Gastrocnemius medialis (tissue), 4 donors: ENCODE data around the gene PLIN5. TPM values are rescaled to one million over a fixed set of nuclear protein-coding genes. Genes with fewer than 3 reads are reported as not detected.

Source experiments
- ATAC-seq, 2 donors: fragments of 150-250 bp; one replicate each; pipeline ENCODE4 v1.9.1; 2016
- DNase-seq, 2 donors: peaks; one replicate each; pipeline ENCODE4 v3.0.0-alpha.2; 2019
- H3K27ac ChIP-seq, 4 donors: fragments of 200-600 bp; sonication (generic); 1 replicate in 1 of 4; 2 replicates in 3 of 4; pipeline ENCODE4 v1.5.1; 2016 to 2018; ENCODE audit warnings: mild to moderate bottlenecking in 2 of 4, moderate library complexity in 1 of 4
- H3K27me3 ChIP-seq, 3 donors: fragments of 200-600 bp; sonication (generic) in 2 of 3; 1 replicate in 1 of 3; 2 replicates in 2 of 3; pipeline versions ENCODE4 v1.5.1 to v1.6.0; 2016 to 2019; ENCODE audit warnings: mild to moderate bottlenecking in 1 of 3, moderate library complexity in 1 of 3
- H3K36me3 ChIP-seq, 2 donors: fragments of 200-600 bp; sonication (generic) in 1 of 2; one replicate each; pipeline ENCODE4 v1.5.1; 2017 to 2018
- H3K4me1 ChIP-seq, 2 donors: fragments of 200-600 bp; sonication (generic) in 1 of 2; one replicate each; pipeline ENCODE4 v1.5.1; 2016 to 2017; ENCODE audit warnings: mild to moderate bottlenecking in 2 of 2
- H3K4me3 ChIP-seq, 4 donors: fragments of 200-600 bp; sonication (generic) in 3 of 4; 1 replicate in 1 of 4; 2 replicates in 3 of 4; pipeline ENCODE4 v1.5.1; 2016 to 2019; ENCODE audit warnings: mild to moderate bottlenecking in 2 of 4
- H3K9me3 ChIP-seq, 3 donors: fragments of 200-600 bp; sonication (generic) in 2 of 3; 1 replicate in 1 of 3; 2 replicates in 2 of 3; pipeline ENCODE4 v1.5.1; 2016 to 2019
- CTCF ChIP-seq, 5 experiments: fragments of 450-650 bp in 3 of 5; fragments of 200-600 bp in 2 of 5; sonication (generic) in 2 of 5; IDR thresholded peaks in 4 of 5; conservative IDR thresholded peaks in 1 of 5; 1 replicate in 4 of 5; 2 replicates in 1 of 5; pipeline ENCODE4 v1.5.1; 2016 to 2019; ENCODE audit warnings: antibody characterized with exemption in 5 of 5, mild to moderate bottlenecking in 3 of 5, moderate library complexity in 3 of 5
- POLR2A ChIP-seq, 2 donors: fragments of 450-650 bp; IDR thresholded peaks; one replicate each; pipeline ENCODE4 v1.6.1; 2017; ENCODE audit warnings: antibody characterized with exemption in 2 of 2, mild to moderate bottlenecking in 2 of 2, moderate library complexity in 2 of 2
- in situ Hi-C, 4 donors: fragments of 200-750 bp; cut with MboI; loops; one replicate each; pipeline versions ENCODE4 v1.15.0 to v1.8.0; 2017; ENCODE audit warnings: low sequenced_read_pairs in 4 of 4
- intact Hi-C: fragments of 100-400 bp; cut with DNase I; formaldehyde crosslinking; loops from one replicate; pipeline ENCODE4 v1.15.1; 2023; ENCODE audit warnings: low total_unique reads
- total RNA-seq, 4 donors: library from RNA; depleted of rRNA; stranded (reverse); fragments of >200 nt; gene quantifications; one replicate each; pipeline versions ENCODE4 v1.1.0 to v1.2.3, GENCODE V29; 2016

Gene PLIN5
- 100 to 1,000 TPM in 1 of 4 donors, 10 to 100 TPM in 3; 23.5 to 127 (median 52.9) TPM for total RNA-seq

DNA sequence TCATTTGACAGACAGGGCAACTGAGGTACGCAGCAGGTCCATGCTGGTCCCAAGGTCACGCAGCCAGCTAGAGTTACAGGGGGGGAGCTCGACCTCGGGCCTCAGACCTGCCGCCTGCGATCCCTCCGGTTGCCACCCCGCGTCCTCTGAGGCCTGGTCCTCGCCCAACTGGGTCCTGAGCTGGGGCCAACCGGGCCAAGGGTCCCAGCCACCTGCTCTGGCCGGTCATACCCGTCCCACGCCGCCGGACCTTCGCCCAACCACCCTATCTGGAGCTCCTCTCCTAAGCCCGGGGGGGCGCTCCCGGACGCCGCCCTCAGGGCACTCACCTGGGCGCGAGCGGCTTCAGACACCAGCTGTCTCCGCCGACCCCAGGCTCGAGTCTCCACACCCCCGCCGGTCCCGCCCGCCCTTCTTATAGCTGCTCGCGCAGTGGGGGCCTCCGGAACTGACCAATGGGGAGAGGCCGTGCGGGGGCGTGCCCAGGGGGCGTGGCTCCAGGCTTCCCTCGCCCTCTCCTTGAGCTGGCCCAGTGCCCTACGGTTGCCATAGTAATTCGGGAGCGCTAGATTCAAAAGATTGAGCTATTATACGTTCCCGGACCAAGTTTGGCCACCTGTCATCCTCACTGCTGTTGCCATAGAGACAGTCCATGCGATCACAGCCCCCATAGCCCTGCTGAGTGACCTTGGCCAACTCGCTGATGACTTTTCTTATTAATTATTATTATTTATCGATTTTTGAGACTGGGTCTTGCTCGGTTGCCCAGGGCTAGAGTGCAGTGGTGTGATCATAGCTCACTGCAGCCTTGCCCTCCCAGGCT is at the start of gene PLIN5:
Gene PLIN5, minus strand, starts transcription at position 389 of the 823 bp plus-strand sequence. CDS start 1,150 bp downstream, outside the sequence.
- H3K27ac ChIP-seq: peak within 1 kb of the TSS; percentile 89 to 98 (median 92)
- no peaks in the 10 kb centered on the region for H3K27me3 ChIP-seq
- DNase-seq (peak; percentile 90 to 92), ATAC-seq (peak; percentile 54 to 56)
- in situ Hi-C loops: no loop called here
- H3K4me3 ChIP-seq: peak within 1 kb of the TSS; percentile 58 to 61 (median 58)
- no peaks in the 10 kb centered on the region for H3K36me3 ChIP-seq
- TF ChIP-seq POLR2A (IDR thresholded peaks at IDR 0.05) (peak; percentile 97 to 98), CTCF (IDR thresholded peaks at IDR 0.05 in 4 of 5, conservative IDR thresholded peaks at IDR 0.05 in 1 of 5) (peak in 4 of 5 experiments; percentile 9 to 30 (median 16))
- H3K4me1 ChIP-seq: peaks cover 37 to 38% of the 10 kb centered on the region in 2 donors
- no peaks in the 10 kb centered on the region for H3K9me3 ChIP-seq
- intact Hi-C loops: loop anchor here (1.0 to 10.0 kb wide), 6 partner anchors 17 to 440 kb away; partner anchors contain the start of genes CHAF1A, FEM1A, PLIN4 and SH3GL1

GRCh38 chr19:4583961-4584669 is 49.1 kb upstream of the PLIN5 start:
- peak overlapping the region; percentile 26 to 47 (median 38) for H3K4me3 ChIP-seq
- peaks cover 0 to 18% of the 10 kb centered on the region in 2 donors for H3K4me1 ChIP-seq
- TF ChIP-seq CTCF (IDR thresholded peaks at IDR 0.05 in 4 of 5, conservative IDR thresholded peaks at IDR 0.05 in 1 of 5) (no peak), POLR2A (IDR thresholded peaks at IDR 0.05) (no peak)
- H3K9me3 ChIP-seq: no peaks in the 10 kb centered on the region
- peaks cover 36 to 47% (median 39%) of the 10 kb centered on the region in 3 donors for H3K27me3 ChIP-seq
- DNase-seq (no peak), ATAC-seq (no peak)
- in situ Hi-C loops: no loop called here
- H3K27ac ChIP-seq: no peak overlapping the region
- H3K36me3 ChIP-seq: no peaks in the 10 kb centered on the region
- intact Hi-C loops: no loop called here

- intact Hi-C loops (no loop called here), in situ Hi-C loops (no loop called here)
- H3K36me3 ChIP-seq: no peaks in the 10 kb centered on the region
- peaks cover 36 to 47% (median 39%) of the 10 kb centered on the region in 3 donors for H3K27me3 ChIP-seq
- TF ChIP-seq CTCF (IDR thresholded peaks at IDR 0.05 in 4 of 5, conservative IDR thresholded peaks at IDR 0.05 in 1 of 5): no peak
- no peak for TF ChIP-seq POLR2A (IDR thresholded peaks at IDR 0.05)
- ATAC-seq: no peak
- peaks cover 0 to 18% of the 10 kb centered on the region in 2 donors for H3K4me1 ChIP-seq
- no peak overlapping the region for H3K4me3 ChIP-seq
- no peaks in the 10 kb centered on the region for H3K9me3 ChIP-seq
- DNase-seq: no peak
- H3K27ac ChIP-seq: no peak overlapping the region
Observed at GRCh38 chr19:4582980-4583842, 48.2 kb upstream of the PLIN5 start.
